Fibroblast of skin of right quadriceps (primary cell): Measurements from ENCODE around the gene PHF19.

Experiments used
- DNase-seq: peaks from one replicate; pipeline ENCODE4 v3.0.0-alpha.2; 2013

Gene PHF19

GRCh38 chr9:120850315-120850714, 26.7 kb downstream of the PHF19 start:
- DNase-seq: no peak

GRCh38 chr9:120846906-120847305, 30.1 kb downstream of the PHF19 start:
- DNase-seq: no peak

GRCh38 chr9:120846251-120846889, 30.6 kb downstream of the PHF19 start:
- DNase-seq: no peak

GRCh38 chr9:120845255-120845654, 31.7 kb downstream of the PHF19 start:
- DNase-seq: no peak

GRCh38 chr9:120842685-120843485, 34.1 kb downstream of the PHF19 start, which contains the start of gene PSMD5:
TSS of gene PSMD5 (minus strand) at chr9:120842922. CDS start at chr9:120842909, 13 bp downstream.
- peak; percentile 100 for DNase-seq

- DNase-seq: no peak
Observed at GRCh38 chr9:120841930-120842684, 34.9 kb downstream of the PHF19 start.

GRCh38 chr9:120839146-120839545, 37.8 kb downstream of the PHF19 start:
- no peak for DNase-seq

- DNase-seq: no peak
Observed at GRCh38 chr9:120837921-120838320, 39.1 kb downstream of the PHF19 start.

- DNase-seq: no peak
Observed at GRCh38 chr9:120833325-120833724, 43.7 kb downstream of the PHF19 start.

- DNase-seq: no peak
Observed at GRCh38 chr9:120832807-120833206, 44.2 kb downstream of the PHF19 start.

- DNase-seq: no peak
Observed at GRCh38 chr9:120830865-120831264, 46.1 kb downstream of the PHF19 start.

- peak; percentile 43 for DNase-seq
Observed at GRCh38 chr9:120830151-120830550, 46.8 kb downstream of the PHF19 start.

- DNase-seq: no peak
Observed at GRCh38 chr9:120829650-120830049, 47.3 kb downstream of the PHF19 start.

GRCh38 chr9:120820095-120820494, 56.9 kb downstream of the PHF19 start:
- DNase-seq: no peak

- no peak for DNase-seq
Observed at GRCh38 chr9:120818595-120818994, 58.4 kb downstream of the PHF19 start.

- DNase-seq: no peak
Observed at GRCh38 chr9:120815075-120815474, 61.9 kb downstream of the PHF19 start.

- DNase-seq: no peak
Observed at GRCh38 chr9:120808931-120809330, 68.1 kb downstream of the PHF19 start.

GRCh38 chr9:120807607-120808379, 69.2 kb downstream of the PHF19 start:
- no peak for DNase-seq
